ENCODE data around the gene ASPG.

Gene ASPG

DNA sequence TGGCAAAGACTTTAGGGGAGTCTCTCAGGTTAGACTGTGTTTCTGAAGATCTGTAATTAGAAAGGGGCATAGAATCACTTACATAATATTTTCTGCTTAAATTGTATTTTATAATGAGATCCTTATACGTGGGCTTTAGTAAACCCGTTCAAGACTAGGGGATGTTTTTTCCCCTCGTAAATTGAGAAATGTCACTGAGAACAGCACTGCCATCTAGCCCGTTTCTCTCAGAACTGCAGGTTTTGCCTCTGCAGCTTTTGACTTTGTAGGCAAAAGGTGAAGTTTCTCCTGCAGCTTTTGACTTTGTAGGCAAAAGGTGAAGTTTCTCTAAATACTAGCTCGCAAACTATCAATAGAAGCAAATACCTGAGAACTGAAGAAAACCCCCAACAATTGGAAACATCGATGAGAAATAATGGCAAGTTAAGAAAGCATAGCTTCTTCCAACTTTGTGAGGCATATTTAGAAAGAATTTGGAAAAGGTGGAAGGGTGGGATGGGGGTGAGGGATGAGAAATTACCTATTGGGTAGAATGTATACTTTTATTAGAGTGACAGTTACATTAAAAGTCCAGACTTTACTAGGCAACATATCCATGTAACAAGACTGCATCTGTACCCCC, 9.9 kb upstream of the ASPG start:
- no peak overlapping the region for H3K4me3 ChIP-seq (ENCODE audit: low read depth, low read length)

DNA sequence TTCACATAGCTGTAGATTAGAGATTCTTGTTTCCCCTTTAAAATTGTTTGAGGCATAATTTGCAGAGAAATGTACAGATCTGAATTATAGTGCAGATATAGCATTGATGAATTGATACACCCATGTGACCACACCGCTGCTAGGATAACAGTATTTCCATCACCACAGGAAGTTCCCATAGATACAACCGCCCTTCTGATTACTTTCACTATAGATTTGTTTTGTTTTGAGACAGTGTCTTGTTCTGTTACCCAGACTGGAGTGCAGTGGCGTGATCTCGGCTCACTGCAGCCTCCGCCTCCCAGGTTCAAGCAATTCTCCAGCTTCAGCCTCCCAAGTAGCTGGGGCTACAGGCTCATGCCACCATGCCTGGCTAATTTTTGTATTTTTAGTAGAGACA, 8.8 kb upstream of the ASPG start:
- no peak overlapping the region for H3K4me3 ChIP-seq (ENCODE audit: low read depth, low read length)

DNA sequence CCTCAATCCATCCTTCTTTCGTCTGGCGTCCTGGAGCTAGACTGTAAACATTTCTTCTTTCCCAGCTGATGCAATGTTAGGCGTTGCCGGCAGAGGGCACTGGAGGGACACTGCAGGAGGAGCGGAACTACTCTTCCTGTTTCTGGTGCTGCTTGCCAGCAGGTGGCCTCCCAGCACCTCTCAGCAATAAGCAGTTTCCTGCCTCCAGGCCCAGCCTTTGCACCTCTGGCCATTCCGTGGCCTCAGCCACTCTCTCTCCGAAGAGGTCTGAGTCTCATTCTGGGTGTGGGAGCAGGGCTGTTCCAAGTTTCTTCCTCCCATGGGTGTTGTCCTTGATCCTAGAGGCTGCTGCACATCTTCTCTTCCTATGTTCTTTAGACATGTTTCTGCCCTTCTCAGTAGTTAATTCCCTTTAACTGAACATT, 7.5 kb upstream of the ASPG start:
- H3K4me3 ChIP-seq (ENCODE audit: low read depth, low read length), result no peak overlapping the region

DNA sequence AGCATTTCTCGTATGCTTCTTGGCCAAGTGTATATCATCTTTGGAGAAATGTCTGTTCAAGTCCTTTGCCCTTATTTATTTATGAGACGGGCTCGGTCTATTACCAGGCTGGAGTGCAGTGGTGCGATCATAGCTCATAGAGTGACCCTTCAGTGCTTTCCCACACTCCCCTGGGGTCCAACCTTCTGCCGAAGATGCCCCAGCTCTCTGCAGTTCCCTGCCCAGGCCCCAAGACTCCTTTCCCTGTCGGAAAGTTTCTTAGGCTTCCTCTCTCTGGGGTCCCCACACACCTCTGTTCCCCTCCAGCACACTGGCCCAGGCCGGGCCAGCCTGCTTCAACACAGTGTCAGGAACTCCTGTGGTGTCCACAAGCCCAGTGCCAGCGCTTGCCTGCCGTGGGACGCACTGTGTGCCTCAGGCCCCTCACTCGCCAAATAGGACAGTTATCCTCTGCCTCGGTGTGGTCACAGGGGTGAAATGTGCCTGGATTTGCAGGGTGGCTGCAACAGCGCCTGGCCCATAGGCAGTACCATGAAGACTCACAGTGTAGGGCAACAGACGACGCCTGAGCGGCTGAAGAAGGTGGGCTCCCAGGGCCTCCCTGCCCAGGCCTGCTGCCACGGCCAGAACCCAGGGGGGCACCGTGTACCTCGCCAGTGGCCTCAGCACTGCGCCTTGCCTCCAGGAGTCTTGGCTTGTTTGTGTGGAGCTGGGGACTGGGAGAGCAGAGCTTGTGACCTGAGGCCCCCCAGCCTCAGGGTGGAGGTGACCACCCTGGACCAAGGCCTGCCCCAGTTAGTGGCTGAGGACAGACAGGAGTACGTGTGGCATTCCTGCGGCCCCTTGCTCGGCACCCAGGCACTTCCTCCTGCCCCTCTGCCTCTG, 4.9 kb upstream of the ASPG start:
- H3K4me3 ChIP-seq (ENCODE audit: low read depth, low read length), result no peak overlapping the region

GRCh38 chr14:104081261-104081835, 4.2 kb upstream of the ASPG start:
- no peak overlapping the region for H3K4me3 ChIP-seq (ENCODE audit: low read depth, low read length)

DNA sequence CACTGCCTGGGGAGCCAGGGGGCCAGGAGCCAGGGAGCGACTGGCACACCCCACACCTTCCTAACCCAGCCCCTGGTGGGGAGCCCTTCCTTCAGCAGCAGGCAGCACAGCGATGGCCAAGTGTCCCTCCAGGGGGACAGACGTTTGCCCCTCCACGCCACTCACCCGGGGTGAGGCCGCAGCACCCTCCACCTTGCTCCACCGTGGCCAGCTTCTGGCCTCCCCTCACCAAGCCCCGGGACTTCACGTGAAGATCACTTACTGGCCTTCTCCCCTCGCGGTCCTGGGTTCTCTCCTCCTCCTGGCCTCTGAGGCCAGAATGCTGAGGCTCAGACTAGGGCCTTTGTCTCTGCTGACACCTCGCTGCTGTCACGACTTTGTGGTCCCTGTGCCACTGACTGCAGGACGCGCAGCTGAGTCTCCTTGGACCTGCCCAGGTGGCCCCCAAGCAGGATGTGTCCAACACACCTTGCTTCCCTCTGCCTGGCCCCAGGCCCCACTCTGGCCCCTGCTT, 3.5 kb upstream of the ASPG start:
- H3K4me3 ChIP-seq (ENCODE audit: low read depth, low read length), result no peak overlapping the region

DNA sequence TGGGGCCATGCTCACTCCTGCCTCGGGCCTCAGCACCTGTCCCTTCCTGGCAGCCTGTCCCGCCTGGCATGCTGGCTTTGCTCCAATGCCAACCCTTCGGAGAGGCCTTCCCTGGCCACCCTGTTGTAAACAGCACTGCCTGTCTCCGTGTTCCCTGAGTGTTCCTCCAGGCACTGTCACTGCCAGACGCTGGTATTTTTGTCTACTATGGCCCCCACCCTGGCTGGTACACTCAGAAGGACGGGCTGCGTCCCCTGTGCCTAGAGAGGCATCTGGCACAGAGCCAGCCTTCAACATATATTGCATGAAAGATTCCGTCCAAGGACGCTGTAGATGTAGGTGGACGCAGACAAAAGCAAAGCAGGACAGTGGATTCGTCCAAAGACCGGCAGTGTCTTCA, 2.7 kb upstream of the ASPG start:
- H3K4me3 ChIP-seq (ENCODE audit: low read depth, low read length), result no peak overlapping the region

DNA sequence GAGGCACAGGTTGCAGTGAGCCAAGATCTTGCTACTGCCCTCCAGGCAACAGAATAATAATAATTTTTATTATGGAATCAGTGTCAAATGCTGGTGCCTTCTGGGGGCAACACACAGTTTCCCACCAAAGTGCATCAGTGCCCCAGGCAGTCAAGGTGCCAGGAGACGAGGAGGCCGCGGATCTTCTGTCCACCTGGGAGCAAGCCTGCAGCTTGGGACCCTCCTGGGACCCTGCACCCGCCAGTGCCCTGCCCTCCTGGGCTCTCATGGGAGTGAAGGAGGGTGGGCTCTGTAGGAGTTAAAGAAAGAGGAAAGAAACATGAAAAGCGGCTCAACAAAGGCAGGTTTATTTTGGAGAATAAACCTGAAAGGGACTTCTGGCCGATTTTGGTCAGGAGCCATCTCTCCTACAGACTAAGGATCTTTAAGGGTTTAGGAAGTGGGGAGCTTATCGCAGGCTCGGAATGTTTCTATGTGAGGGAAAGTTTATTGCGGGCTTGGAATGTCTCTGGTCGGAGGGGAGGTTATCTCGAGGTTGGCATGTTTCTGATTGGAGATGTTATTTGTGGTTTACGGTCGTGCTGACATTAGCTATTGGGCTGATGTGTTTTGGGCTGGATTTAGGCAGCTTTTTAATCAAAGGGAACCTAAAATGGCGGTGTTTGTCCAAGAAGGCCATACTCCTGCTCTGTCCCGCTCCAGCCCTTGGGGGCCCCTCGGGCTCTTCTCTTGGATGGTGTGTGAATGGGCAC, 1.1 kb upstream of the ASPG start:
- H3K4me3 ChIP-seq (ENCODE audit: low read depth, low read length), result no peak overlapping the region

DNA sequence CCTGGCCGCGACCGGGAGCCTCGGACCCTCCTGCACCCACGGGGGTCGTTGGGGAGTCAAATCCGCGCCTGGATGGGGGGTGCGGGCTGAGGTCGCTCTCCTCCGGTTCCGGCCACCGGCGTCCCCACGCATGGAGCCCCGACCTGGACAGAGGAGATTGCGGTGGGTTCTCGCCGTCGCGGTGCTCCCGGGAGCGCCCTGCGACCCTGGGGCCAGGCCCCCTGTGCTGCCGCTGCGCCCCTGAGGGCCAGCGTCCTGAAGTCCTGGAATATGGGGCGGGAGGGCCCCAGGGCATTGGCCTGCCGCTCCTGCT, 345 bp downstream of the ASPG start:
- peak overlapping the region; percentile 10 for H3K4me3 ChIP-seq (ENCODE audit: low read depth, low read length)

DNA sequence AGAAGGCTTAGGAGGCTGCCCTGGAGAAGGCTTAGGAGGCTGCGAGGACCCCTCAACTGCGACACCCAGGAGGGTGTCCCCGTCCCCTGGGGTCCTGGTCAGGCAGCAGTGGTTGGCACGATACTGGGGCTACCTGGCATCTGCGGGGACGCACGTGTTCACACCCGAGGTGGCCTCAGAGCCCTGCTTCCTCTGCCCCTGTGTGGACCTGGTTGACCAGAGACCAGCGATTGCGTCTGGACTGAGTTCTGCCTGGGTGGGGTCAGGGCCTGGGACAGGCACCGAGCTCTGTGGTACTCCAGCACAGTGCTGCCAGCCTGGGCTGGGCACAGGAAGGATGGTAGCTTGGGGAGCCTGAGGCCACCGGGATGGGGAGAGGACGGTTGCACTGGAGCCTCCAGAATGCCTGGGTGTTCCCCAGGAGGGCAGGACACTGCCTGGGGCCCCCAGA, 735 bp downstream of the ASPG start:
- no peak overlapping the region for H3K4me3 ChIP-seq (ENCODE audit: low read depth, low read length)

DNA sequence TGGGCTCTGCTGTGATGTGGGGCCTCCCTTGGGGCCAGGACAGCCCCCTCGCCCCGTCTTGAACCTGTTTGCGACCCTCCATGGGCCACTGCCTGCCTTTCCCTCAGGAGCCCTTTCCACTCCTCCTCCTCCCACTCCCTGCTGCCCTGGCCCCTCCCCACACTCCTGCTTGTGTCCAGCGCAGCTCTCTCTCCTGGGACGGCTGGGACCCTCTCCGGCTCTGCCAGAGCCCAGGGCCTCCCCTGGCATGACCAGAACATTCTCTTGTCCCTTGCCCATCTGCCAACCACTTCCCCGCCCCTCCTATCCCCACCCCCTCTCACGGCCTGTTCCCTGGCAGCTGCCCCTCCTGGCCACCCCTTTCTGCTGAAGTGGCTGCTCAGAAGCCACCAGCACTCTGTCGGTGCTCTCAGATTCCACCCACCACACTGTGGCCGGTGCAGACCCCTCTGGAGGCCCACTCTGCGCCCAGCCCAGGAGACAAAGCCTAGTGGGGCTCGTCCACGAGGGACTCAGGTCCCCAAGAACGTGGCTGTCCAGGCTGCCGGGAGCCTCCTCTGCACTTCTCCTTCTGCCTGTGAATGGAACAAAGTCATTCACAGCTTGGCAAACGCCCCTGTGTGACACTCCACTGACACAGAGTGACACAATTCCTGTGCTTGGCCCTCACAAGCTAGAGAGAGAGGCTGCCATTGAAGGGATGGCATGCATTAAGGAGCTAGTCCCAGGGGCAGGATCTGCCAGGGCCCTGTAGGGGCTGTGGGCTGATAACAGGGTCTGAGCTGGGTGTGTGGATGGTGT, 1.4 kb downstream of the ASPG start:
- no peak overlapping the region for H3K4me3 ChIP-seq (ENCODE audit: low read depth, low read length)

GRCh38 chr14:104087505-104087904, 2.0 kb downstream of the ASPG start:
- no peak overlapping the region for H3K4me3 ChIP-seq (ENCODE audit: low read depth, low read length)

DNA sequence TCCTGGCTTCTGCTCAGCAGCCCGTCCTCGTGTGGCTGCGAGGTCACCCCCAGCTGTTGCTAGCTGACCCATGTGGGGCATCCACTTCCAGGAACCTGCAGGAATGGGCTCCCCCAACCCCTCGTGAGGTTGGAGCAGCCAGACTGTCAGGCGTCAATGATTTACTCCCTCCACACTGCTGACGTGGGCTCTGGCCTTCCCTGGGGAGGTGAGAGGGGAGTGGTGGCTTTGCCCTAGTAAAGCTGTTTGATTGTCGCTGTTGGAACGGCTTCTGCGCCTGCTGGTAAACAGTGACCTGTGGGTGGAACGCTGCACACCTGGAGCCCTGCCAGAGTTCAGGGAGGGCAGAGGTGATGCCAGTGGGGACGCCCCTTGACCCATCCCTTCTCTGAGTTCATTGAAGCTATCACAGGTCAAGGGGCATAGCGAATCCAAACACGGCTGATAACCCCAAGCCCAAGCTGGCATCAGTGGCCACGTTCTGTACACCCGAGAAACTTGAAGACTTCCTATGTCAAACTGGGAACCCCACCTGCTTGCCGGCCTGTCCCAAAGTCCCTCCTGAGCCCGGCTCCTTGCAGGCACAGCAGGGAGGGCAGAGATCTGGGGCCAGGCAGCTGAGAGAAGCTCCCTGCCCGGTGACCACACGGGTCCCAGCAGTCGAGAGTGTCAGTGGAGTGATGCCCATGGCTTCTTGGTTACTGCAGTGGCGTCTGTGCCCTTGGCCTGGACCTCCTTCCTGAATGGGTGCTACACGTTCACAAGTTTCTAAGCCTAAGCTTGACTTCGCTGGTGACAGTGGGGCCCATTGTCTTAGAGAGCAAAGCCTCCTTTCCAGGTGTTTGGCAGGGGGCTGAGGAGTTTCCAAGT, 2.7 kb downstream of the ASPG start:
- H3K4me3 ChIP-seq (ENCODE audit: low read depth, low read length), result no peak overlapping the region

DNA sequence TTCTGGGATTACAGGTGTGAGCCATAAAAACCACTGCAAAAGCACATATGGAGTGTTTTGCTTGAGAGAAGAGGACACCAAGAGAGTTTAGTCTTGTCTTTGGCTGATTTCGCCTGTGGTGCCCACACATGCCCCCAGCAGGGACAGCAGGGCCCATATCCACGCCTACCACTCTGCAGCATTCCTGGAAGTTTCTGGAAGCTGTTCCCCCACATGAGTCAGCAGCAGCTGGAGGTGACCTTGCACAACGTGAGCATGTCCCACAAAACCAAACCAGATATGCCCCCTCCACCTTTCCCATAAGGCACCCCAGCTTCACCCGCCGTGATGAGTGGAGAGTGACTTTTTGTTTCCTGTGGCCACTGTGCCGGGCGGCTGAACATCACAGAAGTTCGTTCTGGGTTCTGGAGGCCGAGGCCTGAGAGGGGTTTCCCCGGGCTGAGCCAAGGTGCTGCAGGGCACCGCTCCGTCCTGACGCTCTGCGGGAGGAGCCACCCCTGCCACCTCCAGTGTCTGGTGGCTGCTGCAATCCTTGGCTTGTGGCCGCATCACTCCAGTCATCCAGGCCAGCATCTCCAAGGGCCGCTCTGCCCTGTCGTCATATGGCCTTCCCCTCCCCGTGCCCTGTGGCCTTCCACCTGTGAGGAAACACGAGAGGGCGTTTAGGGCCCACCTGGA, 4.7 kb downstream of the ASPG start:
- no peak overlapping the region for H3K4me3 ChIP-seq (ENCODE audit: low read depth, low read length)

GRCh38 chr14:104091061-104091926, 5.8 kb downstream of the ASPG start:
- no peak overlapping the region for H3K4me3 ChIP-seq (ENCODE audit: low read depth, low read length)

DNA sequence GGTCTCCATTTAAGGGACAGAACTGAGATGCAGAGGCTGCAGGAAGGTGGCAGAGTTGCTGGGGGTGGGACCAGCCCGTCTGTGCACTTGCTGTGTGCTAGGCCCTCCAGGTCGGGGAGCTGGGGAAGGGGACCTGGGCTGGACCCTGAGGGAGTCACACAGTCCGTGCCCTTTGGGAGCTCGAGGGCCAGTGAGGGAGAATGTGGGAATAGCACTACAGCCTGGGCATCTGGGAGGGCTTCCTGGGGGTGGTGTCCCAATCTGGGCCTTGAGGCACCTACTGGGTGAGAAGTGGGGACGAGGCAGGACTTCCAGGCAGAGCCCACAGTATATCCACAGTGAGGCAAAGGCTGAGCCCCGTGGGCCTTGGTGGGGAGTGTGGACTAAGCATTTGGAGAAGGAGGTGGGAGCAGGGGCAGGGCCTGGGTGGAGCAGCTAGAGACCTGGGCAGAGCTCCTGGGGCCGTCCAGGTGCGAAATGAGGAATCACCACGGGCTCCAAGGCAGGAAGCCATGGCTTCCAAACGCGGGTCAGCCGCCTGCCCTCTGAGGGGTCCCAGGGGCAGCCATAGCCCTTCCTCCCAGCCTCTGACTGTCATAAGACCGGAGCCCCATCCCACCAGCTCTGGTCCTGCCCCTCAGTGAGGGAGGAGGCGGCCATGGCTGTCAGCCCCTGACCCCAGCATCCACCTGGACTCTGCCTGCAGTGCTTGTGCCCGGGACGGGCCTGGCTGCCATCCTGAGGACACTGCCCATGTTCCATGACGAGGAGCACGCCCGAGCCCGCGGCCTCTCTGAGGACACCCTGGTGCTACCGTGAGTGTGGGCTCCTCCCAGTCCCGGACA, 6.6 kb downstream of the ASPG start:
- H3K4me3 ChIP-seq (ENCODE audit: low read depth, low read length), result no peak overlapping the region

DNA sequence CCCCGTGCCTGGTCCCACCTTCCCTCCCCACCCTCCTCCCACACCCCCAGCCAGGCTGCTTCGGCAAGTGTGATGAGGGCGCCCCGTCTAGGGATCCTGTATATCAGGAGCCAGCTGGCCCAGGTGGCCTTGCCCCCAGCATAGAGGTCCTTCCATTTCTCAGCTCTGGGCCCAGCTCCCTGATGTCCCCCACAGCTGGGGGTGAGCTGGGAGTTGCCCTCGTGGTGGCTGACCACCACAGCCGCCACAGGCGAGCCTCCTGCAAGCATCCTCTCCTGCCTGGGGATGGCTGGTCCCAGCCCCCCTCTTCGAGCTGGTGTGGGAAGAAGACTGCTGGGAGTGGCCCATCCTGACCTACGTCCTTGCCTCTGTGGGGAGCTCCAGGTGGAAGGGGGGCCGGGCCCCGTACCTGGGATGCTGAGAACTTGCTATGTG, 7.4 kb downstream of the ASPG start:
- no peak overlapping the region for H3K4me3 ChIP-seq (ENCODE audit: low read depth, low read length)
